HCT116 (cell line): ENCODE data around the gene PTPN4. TPM values are rescaled to one million over a fixed set of nuclear protein-coding genes. Genes with fewer than 3 reads are reported as not detected.

Experiments used
- ATAC-seq: fragments of 200-7000 bp; cut with Tn5 transposase; 2 replicates; pipeline ENCODE4 v1.9.1; 2020; ENCODE audit warnings: mild to moderate bottlenecking, moderate library complexity
- BruUV-seq: library from RNA; stranded (reverse); fragments of 400-500 nt; replicated peaks from 2 replicates; lab custom pipeline; 2021; lab: Mats Ljungman, UMichigan
- CTCF ChIA-PET: fragments of 300-600 bp; sonication (Branson Sonifier 250); formaldehyde crosslinking; loops from one replicate; lab custom pipeline; 2021; ENCODE audit warnings: antibody characterized with exemption; lab: Charles Lee
- POLR2A ChIA-PET: fragments of 300-600, 350-600 bp; sonication (Branson Sonifier 250); formaldehyde crosslinking; loops from one replicate; lab custom pipeline; 2021; ENCODE audit warnings: antibody characterized with exemption; lab: Charles Lee
- RAD21 ChIA-PET, 2 experiments: fragments of 300-600 bp; sonication (Branson Sonifier 250); formaldehyde crosslinking; loops; one replicate each; lab custom pipeline; 2023; ENCODE audit warnings: low total read pairs in 2 of 2; ENCODE audit not compliant: uncharacterized antibody in 2 of 2, unreplicated experiment in 2 of 2, low non-redundant PET in 1 of 2; lab: Charles Lee
- DNase-seq: peaks from one replicate; pipeline ENCODE4 v3.0.0-alpha.2; 2010; ENCODE audit warnings: low read depth, low spot score
- H2AFZ ChIP-seq: fragments of 200-600 bp; shearing (Covaris generic), sonication (generic); 2 replicates; pipeline ENCODE4 v1.6.1; 2017; ENCODE audit warnings: low read depth, mixed run types, mixed read lengths, antibody characterized with exemption, low read length; ENCODE audit not compliant: poor library complexity, severe bottlenecking
- H3K27ac ChIP-seq: 2 replicates; pipeline ENCODE4 v1.5.1; 2012; ENCODE audit warnings: low read depth, low read length
- H3K27me3 ChIP-seq: fragments of 200-600 bp; sonication (generic); 2 replicates; pipeline ENCODE4 v1.6.1; 2016; ENCODE audit warnings: mixed run types, low read length, mixed read lengths; ENCODE audit not compliant: insufficient read depth
- H3K36me3 ChIP-seq, 2 experiments: fragments of 200-500 bp in 1 of 2; fragments of 200-600 bp in 1 of 2; sonication (Bioruptor generic) in 1 of 2; sonication (generic) in 1 of 2; 2 replicates each; pipeline versions ENCODE4 v1.5.1 to v1.6.1; 2014 to 2016; ENCODE audit warnings: low read length in 2 of 2, inconsistent platforms in 1 of 2, mixed read lengths in 1 of 2, mixed run types in 1 of 2; ENCODE audit not compliant: insufficient read depth in 2 of 2, control insufficient read depth in 1 of 2
- H3K4me1 ChIP-seq, 2 experiments: fragments of 200-600 bp in 1 of 2; sonication (generic) in 1 of 2; 2 replicates each; pipeline versions ENCODE4 v1.5.1 to v1.6.1; 2012 to 2017; ENCODE audit warnings: low read length in 2 of 2, inconsistent platforms in 1 of 2, mild to moderate bottlenecking in 1 of 2, mixed read lengths in 1 of 2, mixed run types in 1 of 2, moderate library complexity in 1 of 2; ENCODE audit not compliant: insufficient read depth in 2 of 2, control insufficient read depth in 1 of 2
- H3K4me2 ChIP-seq: fragments of 200-600 bp; sonication (generic); 2 replicates; pipeline ENCODE4 v1.6.1; 2017; ENCODE audit warnings: mixed run types, low read length, mixed read lengths
- H3K4me3 ChIP-seq, 2 experiments: fragments of 200-600 bp in 1 of 2; sonication (generic) in 1 of 2; replicated peaks in 1 of 2; 2 replicates each; pipeline ENCODE4 v1.5.1; 2011 to 2016; ENCODE audit warnings: low read length in 2 of 2, control low read depth in 1 of 2, low read depth in 1 of 2, mild to moderate bottlenecking in 1 of 2, mixed read lengths in 1 of 2, mixed run types in 1 of 2
- H3K79me2 ChIP-seq: fragments of 200-600 bp; sonication (generic); 2 replicates; pipeline ENCODE4 v1.6.1; 2017; ENCODE audit warnings: mild to moderate bottlenecking, mixed run types, low read length, moderate library complexity, mixed read lengths; ENCODE audit not compliant: insufficient read depth
- H3K9ac ChIP-seq: fragments of 200-600 bp; sonication (generic); 2 replicates; pipeline ENCODE4 v1.6.1; 2016; ENCODE audit warnings: low read length, mixed read lengths
- H3K9me2 ChIP-seq: fragments of 200-600 bp; sonication (generic), shearing (Covaris generic); 2 replicates; pipeline ENCODE4 v1.6.1; 2017; ENCODE audit warnings: mixed run types, mild to moderate bottlenecking, moderate library complexity; ENCODE audit not compliant: insufficient read depth
- H3K9me3 ChIP-seq, 2 experiments: fragments of 200-500 bp in 1 of 2; fragments of 200-600 bp in 1 of 2; sonication (Bioruptor generic) in 1 of 2; sonication (generic) in 1 of 2; 2 replicates each; pipeline ENCODE4 v1.6.1; 2014 to 2017; ENCODE audit warnings: low read length in 2 of 2, mixed read lengths in 2 of 2, inconsistent platforms in 1 of 2, low read depth in 1 of 2, mild to moderate bottlenecking in 1 of 2, mixed run types in 1 of 2, moderate library complexity in 1 of 2; ENCODE audit not compliant: control insufficient read depth in 1 of 2, insufficient read depth in 1 of 2
- H4K20me1 ChIP-seq: fragments of 200-600 bp; sonication (generic), shearing (Covaris generic); 2 replicates; pipeline ENCODE4 v1.6.1; 2017; ENCODE audit warnings: mixed run types, mild to moderate bottlenecking, moderate library complexity; ENCODE audit not compliant: insufficient read depth
- CEBPB ChIP-seq: IDR thresholded peaks from 2 replicates; pipeline ENCODE4 v1.6.1; 2012; ENCODE audit warnings: low read depth
- EZH2 ChIP-seq: fragments of 200-600 bp; sonication (generic); IDR thresholded peaks from 2 replicates; pipeline ENCODE4 v1.6.1; 2017; ENCODE audit warnings: antibody characterized with exemption, mixed run types
- JUND ChIP-seq: IDR thresholded peaks from 2 replicates; pipeline ENCODE4 v1.6.1; 2012
- POLR2A ChIP-seq: IDR thresholded peaks from 2 replicates; pipeline ENCODE4 v1.7.0; 2011; ENCODE audit warnings: borderline replicate concordance; ENCODE audit not compliant: insufficient read depth, insufficient read length; ENCODE audit errors: extremely low read depth
- POLR2AphosphoS5 ChIP-seq: IDR thresholded peaks from 2 replicates; pipeline ENCODE4 v1.6.1; 2011; ENCODE audit warnings: mild to moderate bottlenecking, low read depth, low read length, moderate library complexity
- RAD21 ChIP-seq: IDR thresholded peaks from 2 replicates; pipeline ENCODE4 v1.6.1; 2012; ENCODE audit warnings: low read depth, mild to moderate bottlenecking
- TCF7L2 ChIP-seq: IDR thresholded peaks from 2 replicates; pipeline ENCODE4 v1.7.0; 2011; ENCODE audit warnings: borderline replicate concordance, inconsistent platforms; ENCODE audit not compliant: insufficient read depth, insufficient read length; ENCODE audit errors: extremely low read depth
- intact Hi-C: fragments of 100-400 bp; cut with micrococcal nuclease; formaldehyde crosslinking; loops from 2 replicates; pipeline ENCODE4 v1.10.0; 2022
- total RNA-seq: library from RNA; stranded (reverse); gene quantifications from one replicate; pipeline ENCODE4 v1.2.1, GENCODE V29; 2021; ENCODE audit not compliant: unreplicated experiment
- TF ChIP-seq, protein P1 (sequence below): IDR thresholded peaks from 2 replicates; pipeline ENCODE4 v1.6.1; 2012
- TF ChIP-seq, protein P2 (sequence below), 3 experiments: fragments of 200-600 bp in 1 of 3; sonication (generic) in 1 of 3; IDR thresholded peaks in 2 of 3; conservative IDR thresholded peaks in 1 of 3; 2 replicates each; pipeline ENCODE4 v1.5.1; 2012 to 2017; ENCODE audit warnings: low read depth in 2 of 3, low read length in 2 of 3, antibody characterized with exemption in 1 of 3, borderline replicate concordance in 1 of 3, control low read depth in 1 of 3, mild to moderate bottlenecking in 1 of 3, mixed read lengths in 1 of 3, mixed run types in 1 of 3, moderate library complexity in 1 of 3; ENCODE audit not compliant: insufficient read depth in 1 of 3
- TF ChIP-seq, protein P3 (sequence below): IDR thresholded peaks from 2 replicates; pipeline ENCODE4 v1.6.1; 2012

The PTPN4 gene
- total RNA-seq, 1 experiment from 2014 or later = 38.4 TPM

DNA sequence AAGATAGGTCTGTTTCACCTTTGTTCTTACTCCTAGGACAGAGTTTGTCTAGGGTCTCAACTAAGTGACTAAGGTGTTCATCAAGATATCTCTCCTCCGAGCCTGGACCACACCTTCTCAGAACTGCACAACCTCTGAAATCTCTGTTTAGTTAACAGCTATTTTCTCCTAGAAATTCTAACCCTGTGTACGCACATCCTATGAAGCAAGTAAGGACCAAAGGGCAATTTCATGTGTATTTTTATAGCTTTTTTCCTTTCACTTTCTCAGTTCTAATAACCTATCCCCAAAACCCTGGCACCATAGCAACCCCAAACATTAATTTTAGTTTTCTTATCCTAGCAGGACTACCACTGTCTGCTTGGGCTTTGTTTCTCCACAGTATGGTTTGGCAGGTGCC, 59.1 kb downstream of the PTPN4 start:
- Histone ChIP-seq H3K36me3 (no peaks in the 10 kb centered on the region), H3K27ac (no peak overlapping the region), H4K20me1 (no peaks in the 10 kb centered on the region), H3K4me3 (no peak overlapping the region), H2AFZ (no peak overlapping the region), H3K9ac (no peak overlapping the region), H3K27me3 (no peaks in the 10 kb centered on the region), H3K4me2 (no peak overlapping the region), H3K79me2 (peaks cover 16% of the 10 kb centered on the region; the same call in 1 of the 2 replicates), H3K9me2 (no peaks in the 10 kb centered on the region), H3K4me1 (no peaks in the 10 kb centered on the region), H3K9me3 (peaks cover 0 to 5% of the 10 kb centered on the region in 2 experiments; a peak in 2 of 4 replicates)
- TF ChIP-seq TCF7L2 = no peak
- TF ChIP-seq, protein P1, sequence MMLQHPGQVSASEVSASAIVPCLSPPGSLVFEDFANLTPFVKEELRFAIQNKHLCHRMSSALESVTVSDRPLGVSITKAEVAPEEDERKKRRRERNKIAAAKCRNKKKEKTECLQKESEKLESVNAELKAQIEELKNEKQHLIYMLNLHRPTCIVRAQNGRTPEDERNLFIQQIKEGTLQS = no peak
- no peak for TF ChIP-seq EZH2
- no peak for TF ChIP-seq JUND
- no peak for TF ChIP-seq POLR2A
- TF ChIP-seq POLR2AphosphoS5 = no peak
- TF ChIP-seq RAD21 = no peak
- TF ChIP-seq, protein P2, sequence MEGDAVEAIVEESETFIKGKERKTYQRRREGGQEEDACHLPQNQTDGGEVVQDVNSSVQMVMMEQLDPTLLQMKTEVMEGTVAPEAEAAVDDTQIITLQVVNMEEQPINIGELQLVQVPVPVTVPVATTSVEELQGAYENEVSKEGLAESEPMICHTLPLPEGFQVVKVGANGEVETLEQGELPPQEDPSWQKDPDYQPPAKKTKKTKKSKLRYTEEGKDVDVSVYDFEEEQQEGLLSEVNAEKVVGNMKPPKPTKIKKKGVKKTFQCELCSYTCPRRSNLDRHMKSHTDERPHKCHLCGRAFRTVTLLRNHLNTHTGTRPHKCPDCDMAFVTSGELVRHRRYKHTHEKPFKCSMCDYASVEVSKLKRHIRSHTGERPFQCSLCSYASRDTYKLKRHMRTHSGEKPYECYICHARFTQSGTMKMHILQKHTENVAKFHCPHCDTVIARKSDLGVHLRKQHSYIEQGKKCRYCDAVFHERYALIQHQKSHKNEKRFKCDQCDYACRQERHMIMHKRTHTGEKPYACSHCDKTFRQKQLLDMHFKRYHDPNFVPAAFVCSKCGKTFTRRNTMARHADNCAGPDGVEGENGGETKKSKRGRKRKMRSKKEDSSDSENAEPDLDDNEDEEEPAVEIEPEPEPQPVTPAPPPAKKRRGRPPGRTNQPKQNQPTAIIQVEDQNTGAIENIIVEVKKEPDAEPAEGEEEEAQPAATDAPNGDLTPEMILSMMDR (IDR thresholded peaks at IDR 0.05 in 2 of 3, conservative IDR thresholded peaks at IDR 0.05 in 1 of 3; ENCODE audit: borderline replicate concordance in 1 of 3, insufficient read depth in 1 of 3, low read depth in 2 of 3, low read length in 2 of 3) = no peak
- TF ChIP-seq CEBPB = no peak
- TF ChIP-seq, protein P3, sequence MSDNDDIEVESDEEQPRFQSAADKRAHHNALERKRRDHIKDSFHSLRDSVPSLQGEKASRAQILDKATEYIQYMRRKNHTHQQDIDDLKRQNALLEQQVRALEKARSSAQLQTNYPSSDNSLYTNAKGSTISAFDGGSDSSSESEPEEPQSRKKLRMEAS = no peak
- CTCF ChIA-PET = no interaction called here
- ATAC-seq (no peak), DNase-seq (no peak)
- BruUV-seq = no TSS peak
- intact Hi-C loops = no loop called here
- POLR2A ChIA-PET = no interaction called here
- RAD21 ChIA-PET = no interaction called here
